Kidney (tissue), 14 donors: Measurements from ENCODE around the gene EIF4G3. TPM values are rescaled to one million over a fixed set of nuclear protein-coding genes. Genes with fewer than 3 reads are reported as not detected.
"Not testable (repeated sequence)": the region's sequence is repeated elsewhere in the genome, so short reads cannot be mapped to it uniquely, and the experiment has no call there.

ENCODE experiments used
- DNase-seq, 5 donors: peaks; one replicate each; pipeline ENCODE4 v3.0.0-alpha.2; 2013 to 2020
- FAIRE-seq: peaks from 2 replicates; lab custom pipeline; 2012; peaks lifted over from hg19 to GRCh38; lab: Jason Lieb, UNC
- H3K27ac ChIP-seq, 2 donors: one replicate each; pipeline ENCODE4 v1.7.0; 2013; ENCODE audit warnings: low read depth in 2 of 2, low read length in 2 of 2, inconsistent platforms in 1 of 2
- H3K27me3 ChIP-seq: one replicate; pipeline ENCODE4 v1.7.1; 2013; ENCODE audit warnings: low read length, inconsistent platforms; ENCODE audit not compliant: control insufficient read depth, insufficient read depth
- H3K36me3 ChIP-seq, 3 donors: one replicate each; pipeline versions ENCODE4 v1.7.0 to v1.7.1; 2013; ENCODE audit warnings: low read length in 3 of 3, control low read depth in 1 of 3, inconsistent platforms in 1 of 3; ENCODE audit not compliant: insufficient read depth in 3 of 3, control insufficient read depth in 2 of 3
- H3K4me1 ChIP-seq, 3 donors: one replicate each; pipeline versions ENCODE4 v1.7.0 to v1.7.1; 2013; ENCODE audit warnings: low read length in 3 of 3, inconsistent platforms in 1 of 3, low read depth in 1 of 3; ENCODE audit not compliant: control insufficient read depth in 2 of 3, insufficient read depth in 2 of 3
- H3K4me3 ChIP-seq, 3 donors: one replicate each; pipeline versions ENCODE4 v1.7.0 to v1.8.1; 2013; ENCODE audit warnings: low read length in 3 of 3, control low read depth in 1 of 3, inconsistent platforms in 1 of 3
- H3K9ac ChIP-seq, 3 donors: one replicate each; pipeline versions ENCODE4 v1.7.0 to v1.7.1; 2013; ENCODE audit warnings: low read length in 3 of 3, control low read depth in 1 of 3, inconsistent platforms in 1 of 3
- H3K9me3 ChIP-seq, 3 donors: one replicate each; pipeline versions ENCODE4 v1.7.0 to v1.7.1; 2013; ENCODE audit warnings: low read length in 3 of 3, control low read depth in 1 of 3, inconsistent platforms in 1 of 3; ENCODE audit not compliant: control insufficient read depth in 2 of 3, insufficient read depth in 1 of 3
- CTCF ChIP-seq: IDR thresholded peaks from 3 replicates; pipeline ENCODE4 v1.5.1; 2012; ENCODE audit warnings: mild to moderate bottlenecking, moderate library complexity, borderline replicate concordance; ENCODE audit not compliant: insufficient read depth; ENCODE audit errors: extremely low read depth
- intact Hi-C: fragments of 100-400 bp; cut with DNase I; formaldehyde crosslinking; loops from one replicate; pipeline ENCODE4 v1.11.1; 2022
- polyA plus RNA-seq: library from polyadenylated mRNA; stranded (reverse); fragments of 350-450 nt; fragmentation: Illumina TruSeq; extraction: RNeasy Lipid Tissue Mini Kit (QIAGEN cat#74804); gene quantifications from one replicate; pipeline ENCODE4 v1.2.3, GENCODE V29; 2014; ENCODE audit warnings: low read depth, low replicate concordance; ENCODE audit not compliant: insufficient read depth
- total RNA-seq: library from RNA; stranded (reverse); fragmentation: NEBNext Ultra II Directional; extraction: Animal tissue kit (Norgen Biotek cat#: 25700); gene quantifications from one replicate; pipeline ENCODE4 v1.2.1, GENCODE V29; 2021
- donor health status: control.
- donor health status: control.
- donor health status: control.
- donor health status: control.
- donor health status: control.
- donor health status: DM: yes; HTN: yes; CAD: no.
- donor health status: Normal renal cell carcinoma (clear cell type).

Gene EIF4G3
- total and polyA plus RNA-seq, 2 donors from 2014 or later, result 14.8 to 61.6 TPM

GRCh38 chr1:21030181-21030580, 146.5 kb downstream of the EIF4G3 start:
- no peak for DNase-seq
- FAIRE-seq, result no peak
- TF ChIP-seq CTCF, result no peak
- Histone ChIP-seq H3K9me3 (no peaks in the 10 kb centered on the region), H3K27me3 (no peaks in the 10 kb centered on the region), H3K9ac (no peak overlapping the region), H3K27ac (no peak overlapping the region), H3K4me3 (no peak overlapping the region), H3K36me3 (no peaks in the 10 kb centered on the region), H3K4me1 (peaks cover 0 to 5% (median 0%) of the 10 kb centered on the region in 3 donors)
- intact Hi-C loops, result no loop called here

DNA sequence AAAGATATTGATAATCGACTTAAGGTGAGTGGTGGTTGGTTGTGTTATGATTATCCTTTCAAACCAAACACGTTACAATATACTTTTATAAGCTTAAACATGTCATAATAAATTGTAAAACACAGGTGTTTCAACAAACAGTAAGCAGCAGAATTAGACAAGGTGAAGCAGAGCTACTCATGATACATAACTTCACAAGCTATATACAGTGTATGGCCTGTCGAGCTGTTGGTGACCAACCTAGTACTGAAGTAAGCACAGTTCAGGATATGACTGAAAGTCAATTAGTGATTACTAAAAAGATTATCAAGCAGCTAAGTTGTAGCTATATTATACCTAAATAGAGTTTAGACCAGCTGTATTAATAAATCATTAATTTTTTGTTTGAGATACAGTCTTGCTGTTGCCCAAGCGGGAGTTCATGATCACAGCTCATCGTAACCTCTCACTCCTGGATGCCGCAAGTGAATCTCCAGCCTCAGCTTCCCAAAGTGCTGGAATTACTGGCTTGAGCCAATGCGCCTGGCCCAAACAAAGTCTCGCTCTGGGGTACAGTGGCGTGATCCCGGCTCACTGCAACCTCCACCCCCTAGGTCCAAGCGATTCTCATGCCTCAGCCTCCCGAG, 148.1 kb downstream of the EIF4G3 start:
- no peaks in the 10 kb centered on the region for H3K27me3 ChIP-seq
- H3K4me1 ChIP-seq, result peaks cover 0 to 5% (median 0%) of the 10 kb centered on the region in 3 donors
- no peaks in the 10 kb centered on the region for H3K36me3 ChIP-seq
- no peak overlapping the region for H3K27ac ChIP-seq
- no peak for DNase-seq
- H3K9me3 ChIP-seq, result no peaks in the 10 kb centered on the region
- no peak overlapping the region for H3K9ac ChIP-seq
- no peak for TF ChIP-seq CTCF
- H3K4me3 ChIP-seq, result no peak overlapping the region
- no peak for FAIRE-seq
- intact Hi-C loops, result no loop called here

DNA sequence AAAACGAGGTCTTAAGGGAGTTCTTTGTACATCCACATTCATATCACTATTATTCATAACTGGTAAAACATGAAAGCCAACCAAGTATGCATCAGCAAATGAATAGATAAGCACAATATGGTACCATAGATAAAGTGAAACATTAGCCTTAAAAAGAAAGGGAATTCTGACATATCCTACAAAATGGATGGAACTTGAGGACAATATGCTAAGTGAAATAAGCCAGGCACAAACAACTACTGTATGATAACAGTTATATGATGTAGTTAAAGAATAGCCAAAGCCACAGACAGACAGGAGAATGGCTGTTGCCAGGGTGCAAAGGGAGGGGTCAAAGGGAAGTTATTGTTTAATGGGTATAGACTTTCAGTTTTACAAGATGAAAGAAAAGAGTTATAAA, 148.9 kb downstream of the EIF4G3 start:
- Histone ChIP-seq H3K27me3 (no peaks in the 10 kb centered on the region), H3K4me3 (no peak overlapping the region), H3K36me3 (no peaks in the 10 kb centered on the region), H3K4me1 (peaks cover 0 to 6% (median 0%) of the 10 kb centered on the region in 3 donors), H3K9me3 (no peaks in the 10 kb centered on the region), H3K27ac (no peak overlapping the region), H3K9ac (no peak overlapping the region)
- no peak for TF ChIP-seq CTCF
- DNase-seq (no peak), FAIRE-seq (no peak)
- intact Hi-C loops, result no loop called here

- no peak for DNase-seq
- Histone ChIP-seq H3K9me3 (no peaks in the 10 kb centered on the region), H3K4me1 (peaks cover 0 to 13% (median 5%) of the 10 kb centered on the region in 3 donors), H3K4me3 (no peak overlapping the region), H3K36me3 (no peaks in the 10 kb centered on the region), H3K9ac (no peak overlapping the region), H3K27me3 (no peaks in the 10 kb centered on the region), H3K27ac (peak overlapping the region in 1 of 2 donors; percentile 2)
- no peak for TF ChIP-seq CTCF
- FAIRE-seq, result no peak
- intact Hi-C loops, result no loop called here
Observed at GRCh38 chr1:21024918-21025317, 151.8 kb downstream of the EIF4G3 start.

DNA sequence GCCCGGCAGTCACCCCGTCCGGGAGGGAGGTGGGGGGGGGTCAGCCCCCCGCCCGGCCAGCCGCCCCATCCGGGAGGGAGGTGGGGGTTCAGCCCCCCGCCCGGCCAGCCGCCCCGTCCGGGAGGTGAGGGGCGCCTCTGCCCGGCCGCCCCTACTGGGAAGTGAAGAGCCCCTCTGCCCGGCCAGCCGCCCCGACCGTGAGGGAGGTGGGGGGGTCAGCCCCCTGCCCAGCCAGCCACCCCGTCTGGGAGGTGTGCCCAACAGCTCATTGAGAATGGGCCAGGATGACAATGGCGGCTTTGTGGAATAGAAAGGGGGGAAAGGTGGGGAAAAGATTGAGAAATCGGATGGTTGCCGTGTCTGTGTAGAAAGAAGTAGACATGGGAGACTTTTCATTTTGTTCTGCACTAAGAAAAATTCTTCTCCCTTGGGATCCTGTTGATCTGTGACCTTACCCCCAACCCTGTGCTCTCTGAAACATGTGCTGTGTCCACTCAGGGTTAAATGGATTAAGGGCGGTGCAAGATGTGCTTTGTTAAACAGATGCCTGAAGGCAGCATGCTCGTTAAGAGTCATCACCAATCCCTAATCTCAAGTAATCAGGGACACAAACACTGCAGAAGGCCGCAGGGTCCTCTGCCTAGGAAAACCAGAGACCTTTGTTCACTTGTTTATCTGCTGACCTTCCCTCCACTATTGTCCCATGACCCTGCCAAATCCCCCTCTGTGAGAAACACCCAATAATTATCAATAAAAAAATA, 152.4 kb downstream of the EIF4G3 start:
- not testable (repeated sequence) for H3K36me3 ChIP-seq
- peak in 1 of 5 donors; percentile 63 for DNase-seq

More for the DNA sequence above, 152.4 kb downstream of the EIF4G3 start:
- FAIRE-seq, H3K9me3 ChIP-seq, H3K27ac ChIP-seq, H3K4me3 ChIP-seq, H3K9ac ChIP-seq, intact Hi-C loops, H3K27me3 ChIP-seq: not testable (repeated sequence)
- H3K4me1 ChIP-seq, result peaks cover 0 to 13% (median 5%) of the 10 kb centered on the region in 3 donors
